ENCODE data around the gene IFT22. TPM values are rescaled to one million over a fixed set of nuclear protein-coding genes. Genes with fewer than 3 reads are reported as not detected.
A peak's percentile ranks its signal among the peaks of the same experiment; 100 is the strongest.

IFT22 gene
- 10 to 100 TPM in 1 of 2 experiments, 1 to 10 TPM in 1; 9.9 to 11.1 TPM for total RNA-seq

DNA sequence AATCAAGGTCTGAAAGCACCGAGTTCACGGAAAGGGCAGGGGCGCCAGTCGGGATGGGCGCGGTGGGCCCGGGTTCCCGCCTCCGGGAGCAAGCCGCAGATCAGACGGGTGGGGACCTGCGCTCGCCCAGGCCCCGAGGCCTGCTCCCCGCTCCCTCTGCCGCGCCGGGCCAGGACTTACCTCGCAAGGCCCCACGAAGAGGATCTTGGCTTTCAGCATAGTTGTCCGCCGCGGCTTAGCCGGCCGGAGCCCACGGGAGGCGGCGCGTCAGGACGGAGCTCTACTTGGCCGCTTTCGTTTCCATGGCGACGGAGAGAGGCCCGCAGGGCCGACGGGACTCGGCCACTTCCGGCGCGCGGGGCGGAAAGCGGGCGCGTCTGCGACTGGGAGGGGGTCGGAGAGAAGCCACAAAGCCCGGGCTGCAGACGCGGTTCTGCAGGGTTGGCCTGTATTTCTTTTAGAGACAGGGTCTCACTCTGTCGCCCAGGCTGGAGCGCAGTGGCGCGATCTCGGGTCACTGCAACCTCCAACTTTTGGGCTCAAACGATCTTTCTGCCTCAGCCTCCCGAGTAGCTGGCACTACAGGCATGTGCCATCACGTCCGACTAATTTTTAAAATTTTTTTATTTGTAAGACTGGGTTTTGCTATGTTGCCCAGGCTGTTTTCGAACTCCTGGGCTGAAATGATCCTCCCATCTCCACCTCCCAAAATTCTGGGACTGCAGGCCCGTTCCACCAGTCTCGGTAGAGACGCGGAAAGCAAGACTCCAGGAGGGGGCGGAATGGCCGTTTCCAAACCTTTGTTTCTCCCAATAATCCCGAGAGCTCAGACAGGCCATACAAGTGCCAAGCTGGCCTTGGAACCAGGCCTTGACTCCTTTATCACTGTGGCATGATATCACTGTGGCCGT is at the start of gene IFT22:
Gene IFT22 (minus strand): TSS at position 322 of the 911 bp plus-strand sequence. CDS start 103 bp downstream, at position 219.
- Mint-ChIP-seq H3K27me3 (ENCODE audit: low read depth) (peaks cover 3% of the 10 kb centered on the region), H3K4me1 (ENCODE audit: low read depth) (peaks cover 18% of the 10 kb centered on the region), H3K36me3 (ENCODE audit: low read depth) (no peaks in the 10 kb centered on the region), H3K4me3 (peak within 1 kb of the TSS; percentile 90), H3K27ac (peak within 1 kb of the TSS; percentile 84), H3K9me3 (ENCODE audit: insufficient read depth) (no peaks in the 10 kb centered on the region)
- peak; percentile 95 for ATAC-seq
- POLR2A ChIA-PET = interaction anchor here (0.5 to 1.1 kb wide), 5 partner anchors 16 to 270 kb away, joined by 3 to 4 read pairs (median 3); no protein-coding TSS in a partner anchor
- CTCF ChIA-PET = interaction anchor here (0.6 to 1.7 kb wide), 10 partner anchors 12 to 187 kb away, joined by 3 to 7 read pairs (median 3); no protein-coding TSS in a partner anchor
- DNase-seq = peak; percentile 92

DNA sequence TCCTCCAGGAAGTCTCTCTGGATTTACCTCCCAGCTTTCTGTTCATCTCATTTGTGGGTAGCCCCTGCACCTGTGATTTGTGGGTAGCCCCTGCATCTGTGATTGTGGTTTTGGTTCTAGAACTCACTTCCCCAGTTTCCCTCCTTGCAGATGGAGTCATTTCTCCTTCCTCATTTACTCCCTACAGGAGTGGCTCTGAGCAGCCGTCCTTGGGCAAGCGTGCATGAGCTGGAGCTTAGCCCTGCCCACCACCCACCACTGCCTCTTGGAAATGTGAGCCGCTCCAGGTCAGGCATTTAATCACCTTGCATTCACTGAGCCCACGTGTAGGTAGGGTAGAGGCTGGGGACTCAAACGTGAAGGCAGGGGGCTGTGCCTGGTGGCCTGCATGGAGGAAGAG is 49.2 kb upstream of the IFT22 start:
- DNase-seq = no peak
- ChIA-PET POLR2A (no interaction called here), CTCF (interaction anchor here (1.4 to 2.6 kb wide), 2 partner anchors 16 to 56 kb away, joined by 3 to 7 read pairs; no protein-coding TSS in a partner anchor)
- no peak for ATAC-seq
- H3K27ac Mint-ChIP-seq = no peak overlapping the region
- H3K4me1 Mint-ChIP-seq (ENCODE audit: low read depth) = peaks cover 20% of the 10 kb centered on the region
- H3K9me3 Mint-ChIP-seq (ENCODE audit: insufficient read depth) = no peaks in the 10 kb centered on the region
- H3K27me3 Mint-ChIP-seq (ENCODE audit: low read depth) = peaks cover 36% of the 10 kb centered on the region
- H3K4me3 Mint-ChIP-seq = no peak overlapping the region
- no peaks in the 10 kb centered on the region for H3K36me3 Mint-ChIP-seq (ENCODE audit: low read depth)

DNA sequence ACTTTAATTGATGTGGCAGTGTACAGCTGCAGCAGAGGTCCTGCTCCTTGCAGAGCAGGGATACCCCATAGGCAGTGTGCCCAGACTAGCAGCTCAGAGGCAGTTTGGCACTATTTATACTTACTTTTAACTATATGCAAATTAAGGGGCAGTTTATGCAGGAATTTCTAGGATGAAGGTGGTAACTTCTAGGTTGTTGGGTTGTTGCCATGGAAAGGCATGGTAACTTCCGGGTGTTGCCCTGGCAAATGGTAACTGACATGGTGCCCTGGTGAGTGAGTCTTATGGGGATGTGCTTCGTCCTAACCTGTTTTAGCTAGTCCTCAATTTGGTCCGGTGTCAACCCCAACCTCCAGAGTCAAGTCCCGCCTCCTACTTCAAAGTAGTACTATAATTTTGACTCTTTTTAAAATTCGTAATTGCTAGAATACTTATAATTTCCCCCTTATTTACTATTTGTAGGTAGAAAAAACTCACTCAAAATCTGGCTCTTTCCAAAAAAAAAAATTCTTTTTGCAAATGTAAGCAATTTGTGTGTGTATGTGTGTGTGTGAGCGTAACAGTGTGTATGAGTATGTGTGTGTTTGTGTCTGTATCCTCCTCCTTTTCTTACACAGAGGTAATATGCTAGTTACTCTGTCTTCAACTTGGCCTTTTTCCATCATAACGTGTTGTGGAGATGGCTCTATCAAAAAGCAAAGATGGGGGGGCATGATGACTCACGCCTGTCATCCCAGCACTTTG is 47.0 kb upstream of the IFT22 start:
- H3K9me3 Mint-ChIP-seq (ENCODE audit: insufficient read depth) = no peaks in the 10 kb centered on the region
- POLR2A ChIA-PET = interaction anchor here (0.7 kb wide), 1 partner anchor 16 kb away, joined by 3 read pairs; no protein-coding TSS in a partner anchor
- no peak overlapping the region for H3K4me3 Mint-ChIP-seq
- CTCF ChIA-PET = interaction anchor here (1.0 to 2.8 kb wide), 7 partner anchors 36 to 140 kb away, joined by 3 to 11 read pairs (median 4); no protein-coding TSS in a partner anchor
- no peak overlapping the region for H3K27ac Mint-ChIP-seq
- no peak for ATAC-seq
- H3K36me3 Mint-ChIP-seq (ENCODE audit: low read depth) = no peaks in the 10 kb centered on the region
- peaks cover 37% of the 10 kb centered on the region for H3K27me3 Mint-ChIP-seq (ENCODE audit: low read depth)
- peaks cover 24% of the 10 kb centered on the region for H3K4me1 Mint-ChIP-seq (ENCODE audit: low read depth)
- no peak for DNase-seq

DNA sequence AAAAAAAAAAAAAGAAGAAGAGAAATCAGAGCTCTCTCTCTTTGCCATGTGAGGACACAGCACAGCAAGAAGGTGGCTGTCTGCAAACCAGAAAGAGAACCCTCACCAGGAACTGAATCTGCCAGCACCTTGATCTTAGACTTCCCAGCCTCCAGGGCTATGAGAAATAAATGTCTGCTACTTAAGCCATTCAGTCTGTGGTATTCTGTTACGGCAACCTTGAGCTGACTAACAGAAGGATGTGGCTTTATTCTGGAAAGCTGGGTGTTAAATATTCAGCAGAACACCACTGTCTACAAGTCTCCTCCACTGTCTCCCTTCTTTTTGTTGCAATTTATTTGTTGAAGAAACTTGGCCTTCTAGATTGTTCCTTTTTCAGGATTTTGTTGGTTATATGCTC is 46.1 kb upstream of the IFT22 start:
- no peak overlapping the region for H3K4me3 Mint-ChIP-seq
- no peaks in the 10 kb centered on the region for H3K9me3 Mint-ChIP-seq (ENCODE audit: insufficient read depth)
- ChIA-PET POLR2A (interaction anchor here (0.6 to 0.7 kb wide), 2 partner anchors 15 to 23 kb away, joined by 3 read pairs; no protein-coding TSS in a partner anchor), CTCF (interaction anchor here (0.6 to 2.8 kb wide), 8 partner anchors 15 to 141 kb away, joined by 3 to 11 read pairs (median 4); no protein-coding TSS in a partner anchor)
- ATAC-seq = peak; percentile 12
- peaks cover 24% of the 10 kb centered on the region for H3K4me1 Mint-ChIP-seq (ENCODE audit: low read depth)
- H3K27ac Mint-ChIP-seq = no peak overlapping the region
- no peaks in the 10 kb centered on the region for H3K36me3 Mint-ChIP-seq (ENCODE audit: low read depth)
- DNase-seq = no peak
- peaks cover 31% of the 10 kb centered on the region for H3K27me3 Mint-ChIP-seq (ENCODE audit: low read depth)

DNA sequence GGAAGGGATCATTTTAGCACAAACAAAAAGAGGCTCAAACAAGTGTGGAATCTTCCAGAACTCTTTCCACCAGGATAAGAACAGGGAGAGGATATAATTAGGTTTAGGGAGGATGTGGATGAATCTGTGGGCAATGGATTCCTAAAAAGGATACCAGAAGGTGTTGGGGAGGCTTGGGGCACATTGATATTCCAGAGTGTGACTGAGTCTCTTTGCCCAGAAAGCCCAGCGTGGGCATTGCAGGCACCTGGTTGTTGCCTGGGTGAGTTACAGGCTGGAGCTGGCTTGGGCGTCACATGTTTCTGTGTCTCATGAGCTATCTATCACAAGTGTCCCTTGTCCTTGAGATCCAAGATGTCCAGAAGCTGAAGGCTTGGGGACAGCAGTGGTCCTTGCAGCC is 44.3 kb upstream of the IFT22 start:
- Mint-ChIP-seq H3K36me3 (ENCODE audit: low read depth) (no peaks in the 10 kb centered on the region), H3K27me3 (ENCODE audit: low read depth) (peaks cover 32% of the 10 kb centered on the region), H3K4me3 (no peak overlapping the region), H3K27ac (no peak overlapping the region), H3K4me1 (ENCODE audit: low read depth) (peaks cover 24% of the 10 kb centered on the region), H3K9me3 (ENCODE audit: insufficient read depth) (no peaks in the 10 kb centered on the region)
- ATAC-seq = no peak
- no peak for DNase-seq
- POLR2A ChIA-PET = no interaction called here
- CTCF ChIA-PET = interaction anchor here (1.0 to 2.8 kb wide), 2 partner anchors 46 to 142 kb away, joined by 3 to 11 read pairs; no protein-coding TSS in a partner anchor

DNA sequence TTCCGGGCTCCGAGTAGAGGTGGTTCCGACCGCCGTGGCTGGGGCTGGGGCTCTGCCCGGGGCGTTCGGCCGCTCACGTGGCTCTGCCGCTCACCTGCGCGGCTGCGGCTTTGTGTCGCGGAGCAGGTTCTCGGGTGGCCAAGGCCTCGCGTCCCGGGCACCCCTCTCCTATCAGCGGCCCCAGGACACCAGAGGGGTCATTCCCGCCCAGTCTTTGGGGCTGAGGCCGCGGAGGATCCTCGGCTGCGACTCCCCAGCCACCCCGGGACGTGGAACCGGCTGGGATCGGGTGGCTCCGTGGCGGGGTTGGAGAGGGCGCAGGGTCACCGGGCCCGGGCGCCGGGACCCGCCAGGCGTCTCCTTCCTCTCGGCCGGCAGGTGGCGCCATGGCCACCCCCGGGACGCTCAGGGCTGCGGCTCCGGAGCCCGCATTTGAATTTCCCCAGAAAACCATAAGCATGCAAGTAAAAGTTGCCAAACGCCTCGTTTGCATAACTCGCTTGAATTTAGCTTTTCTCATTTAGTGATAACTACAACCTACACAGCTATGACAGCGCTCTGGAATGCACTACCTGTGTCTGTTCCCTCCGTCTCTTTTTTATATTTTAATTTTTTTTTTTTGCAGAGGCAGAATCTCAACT is 42.2 kb upstream of the IFT22 start:
- Mint-ChIP-seq H3K4me3 (no peak overlapping the region), H3K27me3 (ENCODE audit: low read depth) (peaks cover 25% of the 10 kb centered on the region), H3K36me3 (ENCODE audit: low read depth) (no peaks in the 10 kb centered on the region), H3K9me3 (ENCODE audit: insufficient read depth) (no peaks in the 10 kb centered on the region), H3K27ac (no peak overlapping the region), H3K4me1 (ENCODE audit: low read depth) (peaks cover 17% of the 10 kb centered on the region)
- CTCF ChIA-PET = interaction anchor here (0.8 to 5.0 kb wide), 21 partner anchors 10 to 154 kb away, joined by 3 to 65 read pairs (median 5); partner anchors contain the start of gene IFT22
- ATAC-seq (peak; percentile 94), DNase-seq (peak; percentile 77)
- POLR2A ChIA-PET = no interaction called here

DNA sequence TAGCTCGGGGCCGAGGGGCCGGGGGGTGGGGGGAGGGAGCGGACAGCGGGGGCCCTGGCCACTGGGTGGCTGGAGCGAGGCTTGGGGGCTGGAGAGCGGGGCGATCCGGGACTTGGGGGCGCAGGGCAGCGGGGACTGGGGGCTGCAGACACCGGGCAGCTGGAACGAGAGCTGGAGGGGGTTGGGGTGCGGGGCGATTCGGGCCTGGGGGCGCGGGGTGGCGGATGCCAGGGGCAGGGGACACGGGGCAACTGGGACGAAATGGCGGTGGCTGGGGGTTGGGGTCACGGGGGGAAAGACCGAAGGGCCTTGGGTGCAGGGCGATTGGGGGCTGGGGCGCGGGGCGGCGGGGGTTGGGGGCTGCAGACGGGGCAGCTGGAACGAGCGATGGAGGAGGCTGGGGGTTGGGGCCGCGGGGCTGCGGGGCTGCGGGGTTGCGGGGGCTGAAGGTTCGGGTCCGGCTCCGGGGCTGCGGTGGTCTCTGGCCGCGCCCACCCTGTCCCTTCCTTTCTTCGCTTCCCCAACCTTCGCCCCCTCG is 41.7 kb upstream of the IFT22 start:
- POLR2A ChIA-PET = interaction anchor here (0.7 kb wide), 1 partner anchor 145 kb away, joined by 3 read pairs; no protein-coding TSS in a partner anchor
- H3K27me3 Mint-ChIP-seq (ENCODE audit: low read depth) = peaks cover 25% of the 10 kb centered on the region
- ATAC-seq = no peak

DNA sequence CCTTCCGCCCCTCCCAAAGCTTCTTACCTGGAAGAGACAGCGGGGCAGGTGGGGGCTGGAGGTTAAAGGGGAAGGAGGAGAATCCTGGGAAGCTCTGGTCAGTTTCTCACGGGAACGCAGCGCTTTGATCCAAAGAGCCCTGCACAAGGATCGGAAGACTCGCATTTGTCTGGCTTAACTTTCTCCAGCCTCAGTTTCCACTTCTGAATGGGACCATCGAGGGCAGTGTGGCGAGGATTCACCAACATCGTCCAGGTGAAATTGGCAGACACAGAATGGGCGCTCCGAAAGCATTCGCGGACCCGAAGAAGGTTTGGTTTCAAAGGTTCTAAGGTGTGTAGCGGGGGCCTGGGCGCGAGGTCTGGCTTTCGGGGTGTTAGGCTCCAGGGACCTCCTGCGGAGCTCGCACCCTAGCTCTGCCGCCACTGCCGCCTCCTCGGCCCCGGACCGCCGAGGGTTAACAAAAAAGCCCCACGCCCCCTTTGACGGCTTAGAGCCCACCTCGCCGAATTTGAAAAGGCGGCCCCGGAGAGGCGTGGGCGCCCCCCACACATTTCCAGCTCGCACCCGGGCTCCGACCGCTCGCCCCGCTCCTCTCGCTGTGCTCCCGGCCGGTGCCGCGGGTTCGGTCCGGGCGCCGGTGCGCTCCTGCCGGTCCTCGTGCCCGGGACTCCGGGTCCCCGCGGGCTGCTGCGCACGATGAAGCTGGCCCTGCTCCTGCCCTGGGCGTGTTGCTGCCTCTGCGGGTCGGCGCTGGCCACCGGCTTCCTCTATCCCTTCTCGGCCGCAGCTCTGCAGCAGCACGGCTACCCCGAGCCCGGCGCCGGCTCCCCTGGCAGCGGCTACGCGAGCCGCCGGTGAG is 41.0 kb upstream of the IFT22 start, which contains the start of gene COL26A1:
Gene COL26A1 (plus strand): TSS at position 542 of the 862 bp plus-strand sequence. CDS start 158 bp downstream, at position 700.
- peaks cover 10% of the 10 kb centered on the region for H3K4me1 Mint-ChIP-seq (ENCODE audit: low read depth)
- peaks cover 21% of the 10 kb centered on the region for H3K27me3 Mint-ChIP-seq (ENCODE audit: low read depth)
- no peak within 1 kb of the TSS for H3K27ac Mint-ChIP-seq
- peak; percentile 34 for ATAC-seq
- no peak for DNase-seq
- ChIA-PET CTCF (interaction anchor here (1.1 to 5.0 kb wide), 3 partner anchors 10 to 145 kb away, joined by 3 to 65 read pairs (median 31); no protein-coding TSS in a partner anchor), POLR2A (interaction anchor here (0.7 kb wide), 1 partner anchor 146 kb away, joined by 3 read pairs; no protein-coding TSS in a partner anchor)
- no peaks in the 10 kb centered on the region for H3K9me3 Mint-ChIP-seq (ENCODE audit: insufficient read depth)
- H3K4me3 Mint-ChIP-seq = no peak within 1 kb of the TSS
- no peaks in the 10 kb centered on the region for H3K36me3 Mint-ChIP-seq (ENCODE audit: low read depth)

More for the DNA sequence above, 41.7 kb upstream of the IFT22 start:
- Mint-ChIP-seq H3K27ac (no peak overlapping the region), H3K9me3 (ENCODE audit: insufficient read depth) (no peaks in the 10 kb centered on the region), H3K4me3 (no peak overlapping the region), H3K36me3 (ENCODE audit: low read depth) (no peaks in the 10 kb centered on the region), H3K4me1 (ENCODE audit: low read depth) (peaks cover 16% of the 10 kb centered on the region)
- CTCF ChIA-PET = interaction anchor here (1.7 to 5.0 kb wide), 3 partner anchors 49 to 144 kb away, joined by 4 to 65 read pairs (median 31); no protein-coding TSS in a partner anchor
- DNase-seq = no peak

DNA sequence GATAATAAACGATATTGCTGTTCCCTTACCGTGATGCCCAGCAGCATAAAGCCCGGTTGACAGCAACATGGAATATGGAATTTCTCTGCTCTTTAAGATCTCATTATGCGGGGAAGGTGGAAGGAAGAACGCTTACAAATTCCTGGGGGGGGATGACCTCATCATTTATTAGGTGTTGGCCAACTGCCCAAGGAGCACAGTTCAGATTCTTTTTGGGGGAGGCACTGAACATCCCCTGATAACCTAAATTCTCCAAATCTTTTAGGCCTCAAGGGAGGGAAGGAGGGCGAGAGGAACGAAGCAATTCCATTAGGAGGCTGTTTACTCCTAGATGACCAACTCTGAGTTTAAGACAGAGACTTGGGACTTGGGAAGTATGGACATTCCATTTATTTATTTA is 35.8 kb upstream of the IFT22 start:
- ATAC-seq = no peak
- CTCF ChIA-PET = no interaction called here
- H3K9me3 Mint-ChIP-seq (ENCODE audit: insufficient read depth) = no peaks in the 10 kb centered on the region

DNA sequence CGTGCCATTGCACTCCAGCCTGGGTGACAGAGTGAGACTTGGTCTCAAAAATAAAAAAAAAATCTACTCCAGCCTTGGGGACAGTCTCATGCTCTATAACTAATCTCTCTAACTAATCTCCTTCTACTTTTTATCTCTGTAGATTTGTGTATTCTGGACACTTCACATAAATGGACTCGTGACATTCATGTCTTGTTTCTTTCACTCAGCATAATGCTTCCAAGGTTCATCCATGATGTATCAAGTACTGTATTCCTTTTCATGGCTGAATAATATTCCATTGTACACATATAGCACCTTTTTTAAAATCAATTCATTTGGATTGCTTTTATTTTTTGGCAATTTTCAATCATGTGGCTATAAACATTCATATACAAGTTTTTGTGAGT is 31.3 kb upstream of the IFT22 start:
- ATAC-seq = no peak
- DNase-seq = no peak
- Mint-ChIP-seq H3K27me3 (ENCODE audit: low read depth) (peaks cover 9% of the 10 kb centered on the region), H3K36me3 (ENCODE audit: low read depth) (no peaks in the 10 kb centered on the region), H3K4me3 (no peak overlapping the region), H3K4me1 (ENCODE audit: low read depth) (peaks cover 16% of the 10 kb centered on the region), H3K27ac (no peak overlapping the region), H3K9me3 (ENCODE audit: insufficient read depth) (no peaks in the 10 kb centered on the region)
- ChIA-PET CTCF (interaction anchor here (1.0 kb wide), 2 partner anchors 31 to 40 kb away, joined by 3 read pairs; partner anchors contain the start of gene IFT22), POLR2A (no interaction called here)

More for the DNA sequence above, 35.8 kb upstream of the IFT22 start:
- no peak overlapping the region for H3K4me3 Mint-ChIP-seq
- peaks cover 14% of the 10 kb centered on the region for H3K27me3 Mint-ChIP-seq (ENCODE audit: low read depth)
- POLR2A ChIA-PET = no interaction called here
- H3K4me1 Mint-ChIP-seq (ENCODE audit: low read depth) = peaks cover 9% of the 10 kb centered on the region
- no peak for DNase-seq
- no peak overlapping the region for H3K27ac Mint-ChIP-seq
- no peaks in the 10 kb centered on the region for H3K36me3 Mint-ChIP-seq (ENCODE audit: low read depth)

Measured in activated CD8-positive, alpha-beta T cell treated with anti-CD3 and anti-CD28 coated beads, Interleukin-2, amount 10 ng/mL, durations not matched to agents 7 days and 5 days (primary cell).